Measurements from ENCODE around the gene WNT7A.

WNT7A gene

DNA sequence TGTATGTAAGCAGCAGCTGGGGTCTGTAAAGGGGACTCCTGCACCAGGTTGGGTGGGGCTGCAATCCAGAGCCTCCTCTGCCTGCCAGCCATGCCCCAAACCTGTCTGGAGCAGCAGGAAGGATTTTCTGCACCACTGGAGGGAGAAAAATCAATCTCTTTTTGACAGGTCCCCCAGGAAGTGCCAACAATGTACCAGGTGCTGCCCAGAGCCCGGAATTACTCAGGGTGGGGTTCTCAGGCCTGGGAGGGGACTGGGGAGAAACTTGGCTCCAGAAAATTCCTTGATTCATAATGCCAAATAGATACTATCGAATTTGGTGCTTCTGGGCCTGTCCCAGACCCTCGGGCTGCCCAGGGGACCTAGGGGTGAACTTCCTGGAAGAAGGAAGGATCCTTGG, 52.6 kb downstream of the WNT7A start:
- no peak for DNase-seq (ENCODE audit: low spot score)

DNA sequence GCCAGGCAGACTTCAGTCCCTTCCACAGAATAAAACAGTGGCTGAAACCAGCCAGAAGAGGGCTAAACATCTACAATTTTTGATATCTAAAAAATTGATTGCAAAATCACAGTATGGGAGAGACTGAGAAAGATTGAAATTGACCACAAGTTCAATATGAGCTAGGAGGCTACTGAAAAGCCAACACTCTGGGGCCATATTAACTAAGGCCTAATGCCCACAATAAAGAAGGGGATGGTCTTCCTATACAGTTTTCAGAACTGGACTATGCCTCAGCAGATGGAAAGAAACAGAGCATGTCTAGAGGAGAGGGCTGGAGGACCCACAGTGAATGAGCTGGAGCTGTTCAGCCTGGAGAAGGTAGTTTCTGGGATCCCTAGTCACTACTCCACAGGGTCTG, 53.2 kb downstream of the WNT7A start:
- DNase-seq (ENCODE audit: low spot score) = no peak

DNA sequence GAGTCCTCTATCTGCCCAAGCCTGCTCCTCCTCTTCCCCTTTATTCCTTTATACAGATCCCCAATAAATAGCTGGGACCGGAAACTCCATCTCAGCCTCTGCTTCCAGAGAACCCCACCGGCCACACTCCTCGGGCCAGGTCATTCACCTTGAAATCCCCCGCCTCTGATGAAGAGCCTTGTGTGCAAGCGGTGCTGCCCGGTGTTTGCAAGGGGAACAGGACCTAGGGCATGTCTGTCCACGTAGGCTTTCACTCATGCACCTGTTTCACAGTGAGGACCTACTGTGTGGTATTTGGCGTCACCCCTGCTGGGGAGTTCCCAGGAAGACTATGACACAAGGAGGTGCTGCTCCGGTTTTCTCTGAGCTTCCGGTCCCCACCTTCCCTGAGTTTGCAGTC, 54.0 kb downstream of the WNT7A start:
- DNase-seq (ENCODE audit: low spot score) = no peak

DNA sequence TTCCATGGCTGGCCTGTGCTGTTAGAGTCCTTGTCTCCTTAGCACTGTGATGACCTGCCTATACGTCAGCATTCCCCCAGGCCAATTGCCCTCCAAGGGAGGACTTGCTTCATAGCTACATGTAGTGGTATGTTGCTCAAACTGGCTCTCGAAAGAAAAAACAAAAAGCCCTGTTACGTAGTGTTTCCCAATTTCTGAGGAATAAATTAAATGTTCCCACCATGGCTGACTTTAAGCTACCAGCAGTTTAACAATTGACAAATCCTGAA, 54.6 kb downstream of the WNT7A start:
- no peak for DNase-seq (ENCODE audit: low spot score)

DNA sequence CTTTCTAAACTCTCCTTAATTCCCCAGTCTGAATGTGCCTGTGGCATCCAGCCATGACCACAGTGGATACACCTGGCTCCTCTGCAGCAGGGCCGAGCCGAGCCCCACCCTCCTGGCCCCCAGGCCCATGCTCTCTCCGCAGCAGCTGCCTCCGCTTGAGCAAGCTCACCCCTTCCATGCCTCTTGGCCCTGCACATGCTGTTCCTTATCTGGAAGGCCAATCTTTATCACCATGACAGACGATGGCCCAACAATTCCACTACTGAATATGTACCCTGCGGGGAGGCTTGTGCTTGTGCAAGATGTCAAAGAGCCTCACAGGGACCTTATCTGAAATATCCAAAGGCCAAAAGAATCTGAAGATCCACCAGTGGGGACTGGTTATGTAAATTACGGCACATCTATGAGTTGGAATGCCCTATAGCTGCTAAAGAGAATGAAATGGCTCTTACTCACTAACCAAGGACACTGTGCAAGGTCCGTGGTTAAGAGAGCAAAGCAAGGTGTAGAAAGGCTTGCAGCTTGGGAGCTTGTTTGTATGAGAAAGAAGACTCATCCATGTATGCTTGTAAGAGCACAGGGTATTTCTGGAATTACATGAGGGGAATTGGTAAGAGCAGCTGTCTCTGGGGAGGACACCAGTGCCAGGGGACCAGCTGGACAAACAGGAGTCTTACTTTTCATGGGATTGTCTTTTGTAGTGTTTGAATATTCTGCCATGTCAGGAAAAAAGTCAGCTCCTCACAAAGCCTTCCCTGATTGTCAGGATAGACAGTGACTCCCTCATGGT, 55.2 kb downstream of the WNT7A start:
- no peak for DNase-seq (ENCODE audit: low spot score)

DNA sequence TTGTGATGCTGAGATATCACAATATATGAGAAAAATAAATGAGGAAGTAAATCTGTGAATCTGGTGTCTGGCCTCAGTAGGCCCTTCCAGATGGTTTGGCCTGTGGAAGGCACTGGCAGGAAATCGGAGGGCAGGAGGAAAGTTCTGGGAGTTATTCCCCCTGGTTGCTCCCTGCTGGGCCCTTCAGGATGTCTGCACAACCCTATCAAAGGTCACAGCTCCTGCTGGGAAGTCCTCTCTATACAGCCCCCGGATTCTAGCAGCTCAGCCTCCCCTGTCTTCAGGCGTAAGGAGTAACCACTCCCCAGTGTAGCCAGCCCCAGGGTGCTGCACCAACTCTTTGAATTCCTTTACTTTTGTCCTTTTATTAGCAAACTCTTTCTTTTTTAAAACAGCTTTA, 56.2 kb downstream of the WNT7A start:
- DNase-seq (ENCODE audit: low spot score) = no peak

DNA sequence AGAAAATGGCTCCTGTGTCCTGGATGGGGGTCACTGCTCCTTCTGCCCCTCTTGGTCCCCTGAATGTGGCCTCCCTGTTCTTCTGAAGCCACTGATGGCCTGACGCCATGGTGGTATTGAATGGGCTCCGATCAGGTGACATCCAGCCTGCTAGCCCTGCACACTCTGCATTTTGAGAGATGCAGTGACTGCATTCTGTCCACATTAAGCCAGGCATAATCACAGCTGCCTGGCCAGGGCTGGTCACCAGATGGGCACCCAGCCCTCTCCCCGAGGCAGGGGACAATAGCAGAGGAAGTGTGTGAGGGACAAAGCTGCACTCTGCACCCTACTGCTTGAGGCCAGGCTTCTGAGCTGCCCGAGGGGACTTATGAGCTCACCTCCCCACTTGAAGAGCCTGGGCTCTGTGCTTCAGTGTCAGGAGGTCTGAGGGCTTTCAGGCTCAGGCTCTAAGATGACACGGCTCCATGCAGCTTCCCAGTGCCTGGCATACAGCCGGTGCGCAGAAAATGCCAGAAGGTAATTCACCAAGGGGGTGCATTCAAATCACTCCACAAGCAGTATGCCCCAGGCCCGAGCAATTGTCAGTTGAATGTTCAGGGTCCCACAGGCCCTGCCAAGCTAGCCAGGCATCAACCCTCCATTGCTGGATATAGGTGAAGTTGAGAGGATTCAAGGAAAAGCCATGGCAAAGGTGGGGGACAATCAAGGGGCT, 56.8 kb downstream of the WNT7A start:
- DNase-seq (ENCODE audit: low spot score) = no peak

DNA sequence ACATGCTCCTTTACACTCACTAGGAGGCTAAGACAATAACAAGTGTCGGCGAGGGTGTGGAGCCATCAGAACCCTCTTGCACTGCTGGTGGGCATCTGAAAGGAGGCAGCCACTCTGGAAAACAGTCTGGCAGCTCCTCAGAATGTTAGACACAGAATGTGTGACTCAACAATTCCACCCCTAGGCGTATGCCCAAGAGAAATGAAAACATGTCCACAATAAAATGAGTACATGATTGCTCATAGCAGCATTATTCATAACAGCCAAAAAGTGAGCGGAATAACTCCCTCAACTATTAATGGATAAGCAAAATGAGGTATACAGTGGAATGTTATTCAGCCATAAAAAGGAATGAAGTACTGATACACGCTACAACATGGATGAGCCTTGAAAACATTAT, 57.8 kb downstream of the WNT7A start:
- no peak for DNase-seq (ENCODE audit: low spot score)

DNA sequence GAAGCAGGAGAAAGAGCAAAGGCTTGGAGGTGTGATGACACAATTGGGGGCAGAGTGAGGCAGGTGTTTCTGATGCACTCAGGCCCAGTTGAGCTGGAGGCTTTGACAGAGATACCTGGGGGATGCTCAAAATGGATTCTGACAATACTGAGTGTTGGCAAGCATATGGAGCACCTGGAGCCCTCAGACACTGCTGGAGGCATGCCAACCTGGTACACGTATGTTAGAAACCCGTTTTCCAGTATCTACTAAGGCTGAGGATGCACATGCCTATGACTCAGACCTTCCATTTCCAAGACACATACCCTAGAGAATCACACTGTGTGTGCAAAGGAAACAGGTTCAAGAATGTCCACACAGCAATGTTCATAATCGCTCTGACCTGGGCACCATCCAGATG, 58.7 kb downstream of the WNT7A start:
- DNase-seq (ENCODE audit: low spot score) = no peak

DNA sequence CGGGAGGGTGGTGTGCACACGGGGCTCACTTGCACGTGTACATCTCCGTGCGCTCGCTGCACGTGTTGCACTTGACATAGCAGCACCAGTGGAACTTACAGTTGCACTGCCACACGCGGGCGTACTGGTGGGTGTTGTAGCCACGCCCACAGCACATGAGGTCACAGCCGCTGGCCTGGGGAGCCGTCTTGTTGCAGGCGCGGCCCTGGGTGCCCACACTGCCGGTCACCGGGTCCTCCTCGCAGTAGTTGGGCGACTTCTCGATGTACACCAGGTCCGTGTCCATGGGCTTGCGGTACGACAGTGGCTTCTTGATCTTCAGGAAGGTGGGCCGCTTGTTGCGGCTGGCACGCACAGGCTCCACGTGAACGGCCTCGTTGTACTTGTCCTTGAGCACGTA, 61.0 kb downstream of the WNT7A start:
- DNase-seq (ENCODE audit: low spot score) = no peak

DNA sequence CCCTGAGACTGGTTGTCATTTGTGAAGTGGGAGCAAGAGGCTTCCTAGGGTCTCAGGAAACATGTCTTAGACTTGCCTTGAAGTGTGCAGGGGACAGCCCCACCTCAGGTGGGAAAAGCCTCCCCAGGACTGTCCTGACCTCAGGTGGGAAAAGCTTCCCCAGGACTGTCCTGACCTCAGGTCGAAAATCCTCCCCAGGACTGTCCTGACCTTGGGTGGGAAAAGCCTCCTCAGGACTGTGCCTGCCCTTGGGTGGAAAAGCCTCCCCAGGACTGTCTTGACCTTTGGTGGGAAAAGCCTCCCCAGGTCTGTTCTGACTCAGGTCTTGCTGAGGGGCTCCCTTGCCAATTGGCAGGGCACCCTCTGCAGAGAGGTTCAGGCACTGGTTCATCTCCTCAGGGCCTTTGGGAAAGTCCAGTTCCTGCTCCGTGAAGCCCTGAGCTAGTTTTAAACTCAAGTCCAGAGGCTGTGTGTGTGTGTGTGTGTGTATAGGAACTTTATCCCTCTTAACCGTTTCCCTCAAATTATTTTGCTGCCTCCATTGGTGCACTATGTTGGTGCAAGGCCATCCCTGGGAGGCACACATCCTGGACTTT, 64.7 kb downstream of the WNT7A start:
- DNase-seq (ENCODE audit: low spot score) = no peak

DNA sequence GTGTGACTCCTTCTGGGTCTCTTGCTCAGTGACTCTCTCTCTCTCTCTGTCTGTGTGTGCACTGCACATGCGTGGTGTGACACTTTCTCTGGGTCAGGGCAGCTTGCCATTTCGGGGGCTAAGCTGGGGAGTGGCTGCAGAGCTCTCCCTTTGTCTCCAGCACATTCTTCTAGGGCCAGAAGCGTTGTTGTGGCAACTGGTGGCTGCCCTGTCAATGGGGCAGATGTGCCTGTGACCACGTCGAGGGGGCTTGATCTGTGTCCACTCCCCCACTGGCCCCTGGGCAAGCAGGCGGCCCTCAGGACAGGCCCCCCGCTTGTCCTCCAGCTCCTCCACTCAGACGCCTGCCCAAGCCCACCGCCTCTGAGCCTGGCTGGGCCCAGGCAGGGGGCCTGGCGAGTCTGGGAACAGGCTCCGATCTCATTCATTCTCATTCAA, 67.8 kb downstream of the WNT7A start:
- DNase-seq (ENCODE audit: low spot score) = no peak

DNA sequence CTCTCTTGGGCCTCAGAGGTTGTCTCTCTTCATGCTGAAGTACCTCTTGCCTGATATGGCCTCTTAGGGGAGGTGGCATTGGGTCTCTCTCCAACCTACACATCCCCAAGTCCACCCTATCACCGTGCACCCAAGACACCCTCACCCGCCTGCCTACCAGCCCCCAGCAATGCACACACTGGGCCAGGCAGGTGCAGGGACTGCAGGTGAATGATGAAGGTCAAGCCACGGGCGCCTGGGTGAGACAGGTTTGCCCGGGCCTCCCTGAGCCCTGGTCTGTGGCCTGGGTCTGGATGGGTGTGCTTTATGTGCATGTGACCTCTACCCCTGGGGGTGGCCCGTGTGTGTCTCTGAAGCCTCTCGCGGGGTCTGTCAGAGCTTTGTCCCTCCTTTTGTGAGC, 68.3 kb downstream of the WNT7A start:
- no peak for DNase-seq (ENCODE audit: low spot score)

DNA sequence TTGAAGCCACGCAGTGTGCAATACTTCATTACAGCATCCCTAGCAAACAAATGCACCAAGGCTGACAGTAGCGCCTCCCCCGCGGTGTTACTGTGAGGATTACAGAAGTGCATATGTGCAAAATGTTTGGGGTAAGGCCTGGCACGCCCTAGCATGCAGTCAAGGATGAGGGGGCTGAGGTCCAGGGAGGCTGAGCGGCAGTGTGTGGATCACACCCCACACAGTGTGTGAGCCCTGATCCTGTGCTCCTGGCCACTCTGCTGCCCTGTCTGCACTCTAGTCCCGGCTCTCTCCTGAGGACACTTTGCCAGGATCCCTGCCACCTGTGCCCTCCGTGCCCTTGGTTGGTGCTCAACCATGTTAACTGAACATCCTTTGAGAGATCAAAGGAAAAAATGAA, 71.3 kb downstream of the WNT7A start:
- DNase-seq (ENCODE audit: low spot score) = no peak

DNA sequence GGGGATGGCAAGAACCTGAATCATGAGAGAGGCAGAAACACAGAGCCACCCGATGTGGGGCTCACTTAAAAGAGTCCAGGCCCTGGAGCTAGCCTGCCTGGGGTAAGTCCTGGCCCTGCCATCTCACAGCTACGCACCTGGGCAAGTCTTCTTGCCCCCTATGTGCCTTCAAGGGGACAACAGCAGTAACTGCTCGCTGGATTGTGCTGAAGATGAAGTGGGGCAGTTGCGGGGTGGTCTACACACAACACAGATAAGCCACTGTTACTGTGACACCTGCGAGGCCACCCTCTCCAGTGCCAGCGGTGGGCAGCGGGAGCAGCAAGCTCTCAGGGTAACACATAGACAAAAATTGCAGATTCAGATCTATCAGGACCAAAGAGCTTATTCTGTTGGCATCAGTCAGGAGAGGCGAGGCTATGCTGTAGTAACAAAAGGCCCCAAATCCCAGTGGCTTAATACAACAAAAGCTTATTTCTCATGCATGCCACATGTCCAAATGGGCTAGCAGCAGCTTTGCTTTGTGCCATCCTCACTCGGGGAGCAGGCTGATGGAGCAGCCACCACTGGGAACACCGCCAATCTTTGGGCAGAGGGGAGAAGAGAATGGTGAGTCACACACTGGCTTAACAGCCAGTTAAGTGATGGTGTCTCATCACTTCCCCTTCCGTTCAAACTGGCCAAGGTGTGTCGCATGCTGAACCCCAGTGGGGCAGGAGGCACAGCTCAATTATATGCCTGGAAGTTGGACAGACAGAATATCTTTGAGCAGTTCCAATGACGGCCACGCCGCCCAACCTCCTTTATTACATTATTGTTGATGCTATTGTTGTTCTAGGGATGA, 78.3 kb downstream of the WNT7A start:
- no peak for DNase-seq (ENCODE audit: low spot score)

DNA sequence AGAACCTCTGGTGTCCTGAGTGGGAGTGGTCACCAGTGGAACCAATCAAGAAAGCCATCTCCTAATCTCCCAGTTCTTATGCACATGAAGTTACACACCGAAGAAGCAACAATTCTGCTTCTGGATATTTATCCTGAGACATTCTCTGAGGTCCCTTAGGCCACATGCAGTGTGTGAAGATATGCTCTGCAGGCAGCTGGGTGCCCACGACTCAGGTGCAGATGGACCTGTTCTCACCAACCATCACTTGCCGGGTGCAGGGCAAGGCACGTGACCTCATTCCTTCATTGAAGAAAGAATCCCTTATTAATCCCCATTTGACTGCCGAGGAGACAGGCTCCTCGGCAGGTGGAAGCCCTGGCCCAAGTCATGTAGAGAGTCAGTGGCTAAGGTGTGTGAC, 79.8 kb downstream of the WNT7A start:
- DNase-seq (ENCODE audit: low spot score) = no peak

DNA sequence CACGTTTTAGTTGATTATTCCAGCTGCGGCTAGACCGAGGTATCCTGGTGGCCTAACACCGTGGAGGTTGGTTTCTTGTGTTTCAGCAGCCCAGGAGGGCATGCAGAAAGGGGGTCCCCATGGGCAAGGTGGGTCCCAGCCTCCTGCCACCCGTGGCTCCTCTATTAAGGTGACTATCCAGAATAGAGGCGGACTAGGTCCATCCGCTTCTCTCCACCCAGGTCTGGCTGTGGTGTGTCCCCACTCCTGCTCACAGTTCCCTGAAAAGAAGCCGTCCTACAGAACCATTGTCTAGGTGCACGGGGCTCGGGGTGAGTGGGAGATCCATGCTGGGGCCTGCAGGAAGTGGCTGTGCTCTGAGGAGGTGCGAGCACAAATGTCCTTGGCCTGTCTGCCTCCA, 81.5 kb downstream of the WNT7A start:
- no peak for DNase-seq (ENCODE audit: low spot score)

DNA sequence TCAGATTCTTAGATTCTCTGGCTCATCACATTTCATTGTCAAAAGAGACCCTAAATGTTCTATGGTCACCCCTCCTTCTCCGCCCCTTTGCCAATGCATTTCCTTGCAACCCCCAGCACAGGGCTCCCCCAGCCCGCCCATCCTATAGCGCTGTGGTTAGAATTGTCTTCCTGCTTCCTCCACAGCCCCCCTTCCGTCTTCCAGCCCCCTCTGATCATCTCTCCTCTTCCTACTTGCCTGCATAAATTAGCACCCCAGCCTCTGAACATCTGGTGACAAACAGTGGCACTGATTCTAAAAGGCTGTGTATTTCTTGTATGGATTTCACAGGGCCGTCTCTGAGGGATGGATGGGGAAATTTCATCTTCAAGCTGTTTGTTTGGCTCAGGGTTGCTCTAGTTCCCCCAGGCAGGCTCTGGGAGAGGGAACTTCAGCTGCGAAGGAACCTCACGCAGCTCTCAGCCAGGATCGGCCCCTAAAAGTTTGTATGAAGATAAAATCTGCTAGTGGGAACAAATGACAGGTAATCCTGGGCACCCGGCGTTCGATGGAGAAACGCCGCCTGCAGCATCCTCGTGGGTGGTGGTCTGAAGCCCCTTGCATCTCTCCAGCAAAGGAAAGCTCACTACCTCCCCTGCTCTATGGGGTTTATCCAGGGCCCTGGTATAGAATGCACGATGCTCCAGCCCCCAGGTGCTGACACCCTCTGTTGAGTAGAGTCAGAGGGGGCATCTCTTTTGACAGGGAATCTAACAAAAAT, 83.0 kb downstream of the WNT7A start:
- DNase-seq (ENCODE audit: low spot score) = no peak

DNA sequence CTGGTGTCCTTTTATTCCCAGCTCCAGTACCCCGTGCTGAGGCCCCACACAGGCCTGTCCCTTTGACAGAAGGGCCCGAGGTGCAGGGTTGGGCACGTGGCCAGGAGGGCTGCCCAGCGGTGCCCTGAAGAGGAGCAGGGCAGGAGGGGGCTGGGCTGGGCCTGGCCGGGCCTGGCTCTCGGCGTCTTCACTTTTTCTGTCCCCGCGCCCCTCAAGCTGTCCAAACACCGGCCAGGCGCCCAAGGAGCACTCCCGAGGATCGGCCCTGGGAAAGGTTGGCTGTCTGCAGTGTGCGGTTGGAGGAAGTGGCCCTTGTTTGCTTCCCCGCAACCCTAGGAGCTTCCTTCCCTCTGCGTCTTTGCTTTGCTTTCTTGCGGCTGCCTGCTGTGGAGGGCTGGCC, 84.1 kb downstream of the WNT7A start:
- DNase-seq (ENCODE audit: low spot score) = no peak

DNA sequence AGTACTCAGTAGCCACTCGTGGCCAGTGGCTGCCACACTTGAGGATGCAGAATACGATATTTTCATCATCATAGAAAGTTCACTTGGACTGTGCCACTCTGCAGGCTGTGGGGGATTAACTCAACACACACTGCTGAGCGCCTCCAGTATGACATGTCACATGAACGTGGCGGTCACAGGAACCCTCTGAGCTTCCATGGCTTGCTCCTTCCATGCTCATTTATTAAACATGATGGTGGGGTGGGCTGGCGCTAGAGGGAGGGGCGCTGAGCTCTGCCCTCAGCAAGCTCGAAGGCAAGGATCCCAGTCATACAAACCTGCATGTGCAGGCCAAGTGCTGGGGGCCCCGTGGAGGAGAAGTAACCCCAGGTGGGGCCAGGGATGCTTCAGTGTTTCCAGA, 85.5 kb downstream of the WNT7A start:
- DNase-seq (ENCODE audit: low spot score) = no peak

DNA sequence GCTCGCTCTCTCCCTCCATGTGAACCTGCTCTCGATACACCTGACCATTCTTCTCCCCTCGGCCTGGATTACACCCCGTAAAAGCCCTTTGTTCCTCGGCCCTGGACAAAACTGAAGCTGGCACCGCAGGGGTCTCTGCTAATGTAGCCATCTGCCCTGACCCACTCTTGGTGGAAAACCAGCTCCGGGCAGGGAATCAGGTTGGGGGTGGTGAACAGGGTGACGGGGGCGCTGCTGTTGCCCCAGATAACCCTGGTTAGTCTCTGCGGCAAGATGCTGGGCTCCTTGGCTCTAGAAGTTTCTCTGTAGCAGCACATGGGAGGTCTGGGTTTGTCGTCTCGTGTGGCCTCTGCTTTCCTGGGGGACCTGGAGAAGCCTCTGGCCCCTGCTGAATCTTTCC, 86.4 kb downstream of the WNT7A start:
- no peak for DNase-seq (ENCODE audit: low spot score)

Data from hematopoietic multipotent progenitor cell treated with erythropoietin and hydrocortisone succinate and interleukin-3 and kit ligand, for 17 days (in vitro differentiated cells).